Measurements from ENCODE around the gene SLC22A23.
"Not testable (repeated sequence)": the region's sequence is repeated elsewhere in the genome, so short reads cannot be mapped to it uniquely, and the experiment has no call there.

The SLC22A23 gene

GRCh38 chr6:3402310-3403237 lies 54.3 kb downstream of the SLC22A23 start:
- DNase-seq: no peak

GRCh38 chr6:3400162-3400561 lies 56.7 kb downstream of the SLC22A23 start:
- no peak for DNase-seq

DNA sequence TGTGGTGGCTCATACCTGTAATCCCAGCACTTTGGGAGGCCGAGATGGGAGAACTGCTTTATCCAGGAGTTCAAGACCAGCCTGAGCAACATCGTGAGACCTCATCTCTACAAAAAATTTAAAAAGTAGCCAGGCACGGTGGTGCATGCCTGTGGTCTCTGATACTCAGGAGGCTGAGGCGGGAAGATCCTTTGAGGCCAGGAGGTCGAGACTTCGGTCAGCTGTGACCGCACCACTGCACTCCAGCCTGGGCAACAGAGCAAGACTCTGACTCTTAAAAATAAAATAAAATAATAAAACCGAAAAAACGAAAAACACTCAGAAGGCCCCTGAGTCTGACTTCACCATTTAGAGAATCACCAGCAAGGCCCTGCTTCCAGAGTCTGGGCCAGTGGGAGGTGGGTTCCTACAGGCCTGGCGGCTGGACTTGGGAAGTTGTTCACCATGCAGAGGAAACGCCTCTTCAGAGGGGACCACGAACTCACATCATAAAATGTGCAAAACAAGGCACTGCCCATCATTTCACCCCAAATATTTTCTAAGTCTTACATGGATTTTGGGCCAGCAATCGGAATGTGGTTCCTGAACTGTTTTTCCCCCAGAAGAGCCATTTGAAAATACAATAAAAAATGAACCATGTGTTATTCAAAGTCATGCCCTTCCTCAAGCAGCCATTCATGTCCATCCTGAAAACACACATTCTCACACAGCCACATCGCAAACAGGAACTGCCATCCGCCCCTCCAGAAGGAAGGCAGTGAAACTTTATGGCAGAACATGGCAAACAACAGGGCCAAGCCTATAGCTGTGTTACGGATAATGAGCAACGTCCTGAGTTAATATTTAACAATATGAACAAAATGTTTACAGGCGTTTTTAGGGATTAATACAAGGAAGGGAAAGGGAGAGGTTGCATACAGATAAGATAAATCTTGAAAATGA lies 57.8 kb downstream of the SLC22A23 start:
- DNase-seq: no peak

- no peak for DNase-seq
These were observed 58.7 kb downstream of the SLC22A23 start for GRCh38 chr6:3398165-3398562.

DNA sequence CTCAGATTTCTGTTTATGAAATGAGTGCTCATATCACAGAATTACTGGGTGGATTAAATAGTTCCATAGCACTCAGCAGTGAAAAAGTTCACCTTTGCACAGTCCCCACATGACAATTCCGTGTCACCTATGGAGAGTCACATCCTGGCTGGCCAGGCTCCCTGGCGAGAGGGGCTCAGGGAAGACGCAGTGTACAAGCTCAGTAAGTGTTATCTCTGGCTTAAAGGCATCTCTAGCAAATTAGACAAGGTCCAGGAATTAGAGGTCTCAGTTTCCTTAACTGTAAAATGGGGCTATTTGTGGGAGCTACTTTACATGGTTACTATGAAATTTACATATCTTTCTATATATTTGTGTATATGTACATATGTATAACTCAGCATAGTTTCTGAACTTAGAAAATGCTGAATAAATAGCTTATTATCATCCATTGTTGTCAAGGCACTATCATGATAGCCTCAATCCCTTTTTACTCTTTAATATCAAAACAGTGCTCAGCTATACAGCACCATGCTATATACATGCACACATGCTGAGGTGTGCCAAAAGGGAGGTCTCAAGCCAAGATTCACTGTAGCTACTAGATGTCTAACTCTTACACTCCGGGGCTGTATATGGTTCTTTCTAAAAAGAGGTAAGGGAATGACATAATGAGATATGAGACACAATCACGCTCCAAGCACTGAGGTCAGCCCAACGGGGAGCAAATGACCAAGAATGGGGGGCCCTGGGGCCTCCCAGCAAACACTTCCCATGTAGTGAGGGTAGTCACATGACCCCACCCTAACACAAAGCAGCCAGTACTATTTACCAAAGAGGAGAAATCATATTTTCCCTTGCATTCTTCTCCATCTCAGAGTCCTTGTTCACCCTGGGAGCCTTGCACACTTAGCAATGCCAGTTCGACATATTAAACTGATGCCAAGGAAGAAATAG lies 59.4 kb downstream of the SLC22A23 start:
- DNase-seq: no peak

DNA sequence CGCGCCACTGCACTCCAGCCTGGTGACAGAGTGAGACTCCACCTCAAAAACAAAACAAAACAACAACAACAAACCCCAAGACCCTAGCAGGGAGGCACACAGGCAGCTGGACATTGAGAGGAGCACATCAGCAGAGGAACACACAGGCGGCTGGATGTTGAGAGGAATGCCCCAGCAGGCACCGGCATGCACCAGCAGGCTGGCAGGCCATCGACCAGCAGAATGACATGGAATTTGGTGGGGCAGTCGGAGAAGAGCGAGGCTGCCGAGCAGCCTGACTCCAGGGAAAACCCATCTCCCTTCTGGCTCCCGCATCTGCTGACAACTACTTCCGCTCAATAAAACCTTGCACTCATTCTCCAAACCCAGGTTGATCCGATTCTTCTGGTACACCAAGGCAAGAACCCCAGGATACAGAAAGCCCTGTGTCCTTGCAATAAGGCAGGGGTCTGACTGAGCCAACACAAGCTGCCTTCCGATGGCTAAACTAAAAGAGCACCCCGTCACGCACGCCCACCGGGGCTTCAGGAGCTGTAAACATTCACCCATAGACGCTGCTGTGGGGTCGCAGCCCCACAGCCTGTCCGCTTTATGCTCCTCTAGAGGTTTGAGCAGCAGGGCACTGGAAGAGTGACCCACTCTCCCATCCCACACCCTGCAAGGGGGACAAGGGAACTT lies 60.2 kb downstream of the SLC22A23 start:
- DNase-seq: no peak

GRCh38 chr6:3394671-3395070 lies 62.2 kb downstream of the SLC22A23 start:
- DNase-seq: no peak

DNA sequence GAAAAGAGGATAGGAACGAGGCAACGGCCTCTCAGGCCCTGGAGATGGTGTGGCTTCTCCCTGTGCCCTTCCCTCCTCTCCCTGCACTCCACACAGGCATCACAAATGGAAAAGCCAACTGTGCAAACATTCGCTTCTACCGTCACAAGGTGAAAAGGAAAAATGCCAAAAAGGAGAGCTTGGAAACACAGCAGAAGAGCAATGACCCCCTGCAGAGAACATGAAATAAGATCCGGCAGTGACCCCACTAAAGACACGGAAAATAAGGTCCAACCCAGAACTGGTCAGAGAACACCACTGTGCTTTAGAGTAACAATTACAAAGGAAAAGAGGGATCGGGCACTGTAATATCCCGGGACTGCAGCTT lies 63.0 kb downstream of the SLC22A23 start:
- DNase-seq: no peak

- DNase-seq: no peak
These were observed 63.7 kb downstream of the SLC22A23 start for GRCh38 chr6:3392930-3393835.

GRCh38 chr6:3391902-3392458 lies 64.9 kb downstream of the SLC22A23 start:
- DNase-seq: no peak

GRCh38 chr6:3390698-3391097 lies 66.2 kb downstream of the SLC22A23 start:
- DNase-seq: no peak

- no peak for DNase-seq
These were observed 67.3 kb downstream of the SLC22A23 start for GRCh38 chr6:3389390-3390167.

DNA sequence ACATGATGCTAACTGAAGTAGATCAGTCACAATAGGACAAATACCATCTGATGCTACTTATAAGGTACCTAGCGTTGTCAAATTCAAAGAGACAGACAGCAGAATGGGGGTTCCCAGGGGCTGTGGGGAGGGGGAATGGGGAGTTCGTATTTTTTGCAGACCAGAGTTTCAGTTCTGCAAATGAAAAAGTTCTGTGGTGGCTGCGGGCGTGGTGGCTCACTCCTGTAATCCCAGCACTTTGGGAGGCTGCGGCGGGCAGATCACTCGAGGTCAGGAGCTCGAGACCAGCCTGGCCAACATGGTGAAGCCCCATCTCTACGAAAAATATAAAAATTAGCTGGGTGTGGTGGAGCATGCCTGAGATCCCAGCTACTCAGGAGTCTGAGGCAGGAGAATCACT lies 68.1 kb downstream of the SLC22A23 start:
- no peak for DNase-seq

DNA sequence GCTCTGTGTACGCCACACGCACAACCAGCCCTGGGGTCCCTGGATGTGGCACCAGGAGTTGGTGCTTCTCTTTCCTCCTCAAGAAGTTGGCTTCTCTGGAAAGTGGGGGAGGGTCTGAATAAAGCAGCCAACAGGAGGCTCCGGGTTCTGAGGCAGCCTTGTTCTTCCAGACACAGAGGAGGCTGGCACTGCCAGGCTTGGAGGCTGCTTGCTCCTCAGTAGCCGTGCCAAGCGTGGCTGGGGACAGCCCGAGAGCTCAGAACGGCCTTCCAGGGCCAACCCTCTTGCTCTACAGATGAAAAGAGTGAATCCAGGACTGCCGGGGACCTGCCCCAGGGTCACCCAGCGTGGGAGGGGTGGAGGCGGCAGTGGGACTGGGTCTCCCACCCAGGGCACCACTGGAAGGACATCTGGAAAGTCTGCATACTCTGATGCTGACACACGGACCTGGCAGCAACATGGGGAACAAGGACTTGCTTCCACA lies 70.4 kb downstream of the SLC22A23 start:
- DNase-seq: no peak

DNA sequence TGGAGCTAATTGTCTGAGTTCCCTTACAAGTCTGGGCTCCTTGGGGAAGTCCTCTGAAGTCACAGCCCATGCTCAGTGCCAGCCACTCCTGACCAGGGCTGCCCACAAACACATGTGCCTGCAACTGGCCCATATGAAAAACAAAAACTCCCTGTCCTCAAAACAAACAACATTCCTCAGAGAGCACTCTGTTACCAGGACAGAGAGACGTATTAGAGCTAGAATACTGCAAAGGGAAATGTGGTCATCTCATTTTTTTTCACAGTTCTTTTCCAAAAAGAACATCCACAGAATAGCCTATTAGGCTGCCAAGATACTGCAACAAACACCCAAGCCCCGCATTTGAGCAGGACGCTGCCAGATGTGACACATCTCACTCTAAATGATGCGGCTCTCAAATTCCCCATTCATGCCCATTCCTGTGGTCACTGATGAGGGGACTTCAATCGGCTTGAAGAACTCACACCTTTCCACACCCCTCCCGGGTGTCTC lies 71.1 kb downstream of the SLC22A23 start:
- DNase-seq: no peak

DNA sequence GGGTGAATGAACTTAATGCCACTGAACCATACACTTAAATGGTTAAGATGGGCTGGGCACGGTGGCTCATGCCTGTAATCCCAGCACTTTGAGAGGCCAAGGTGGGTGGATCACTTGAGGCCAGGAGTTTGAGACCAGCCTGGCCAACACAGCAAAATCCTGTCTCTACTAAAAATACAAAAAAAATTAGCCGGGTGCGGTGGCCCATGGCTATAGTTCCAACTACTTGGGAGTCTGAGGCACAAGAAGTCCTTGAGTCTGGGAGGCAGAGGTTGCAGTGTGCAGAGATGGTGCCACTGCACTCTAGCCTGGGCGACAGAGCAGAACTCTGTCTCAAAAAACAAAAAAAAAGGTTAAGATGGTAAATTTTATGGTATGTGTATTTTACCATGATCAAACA lies 71.7 kb downstream of the SLC22A23 start:
- not testable (repeated sequence) for DNase-seq

GRCh38 chr6:3384241-3385143 lies 72.4 kb downstream of the SLC22A23 start:
- DNase-seq: no peak

- no peak for DNase-seq
These were observed 73.3 kb downstream of the SLC22A23 start for GRCh38 chr6:3383525-3383924.

Measured in NCI-H2171 (cell line).